ENCODE data around the gene LRRC25. TPM values are rescaled to one million over a fixed set of nuclear protein-coding genes. Genes with fewer than 3 reads are reported as not detected.
A peak's percentile ranks its signal among the peaks of the same experiment; 100 is the strongest.

Gene LRRC25
- polyA plus RNA-seq, 1 donor from 2014 or later = not detected

- Histone ChIP-seq H3K9me2 (ENCODE audit: insufficient read depth, low read length) (no peaks in the 10 kb centered on the region), H3K27ac (ENCODE audit: low read length) (peak overlapping the region; percentile 8), H3K36me3 (ENCODE audit: insufficient read depth, low read length) (no peaks in the 10 kb centered on the region), H3K4me2 (ENCODE audit: low read length) (peak overlapping the region; percentile 80), H3K27me3 (ENCODE audit: insufficient read depth, low read depth, low read length) (no peaks in the 10 kb centered on the region), H3K4me3 (ENCODE audit: low read length) (peak overlapping the region; percentile 88), H3K9me3 (ENCODE audit: low read length) (no peaks in the 10 kb centered on the region), H3K79me2 (replicated peaks; ENCODE audit: insufficient read depth, low read length) (peaks cover 30% of the 10 kb centered on the region), H2AFZ (ENCODE audit: low read depth, low read length) (no peak overlapping the region), H3F3A (ENCODE audit: insufficient read depth, low read length, poor library complexity, severe bottlenecking) (peaks cover 3% of the 10 kb centered on the region), H3K9ac (ENCODE audit: low read length) (peak overlapping the region; percentile 66), H4K20me1 (ENCODE audit: insufficient read depth) (no peaks in the 10 kb centered on the region)
- no peak for TF ChIP-seq POLR2AphosphoS5 (IDR thresholded peaks at IDR 0.05)
- no peak for TF ChIP-seq EP300 (conservative IDR thresholded peaks at IDR 0.05; ENCODE audit: poor library complexity, severe bottlenecking)
- peak; percentile 14 for TF ChIP-seq CTCF (IDR thresholded peaks at IDR 0.05; ENCODE audit: poor library complexity, severe bottlenecking)
- TF ChIP-seq RAD21 (conservative IDR thresholded peaks at IDR 0.05) = no peak
- TF ChIP-seq SMC3 (conservative IDR thresholded peaks at IDR 0.05; ENCODE audit: poor library complexity) = no peak
- TF ChIP-seq REST (IDR thresholded peaks at IDR 0.05; ENCODE audit: borderline replicate concordance) = no peak
- TF ChIP-seq EZH2 (IDR thresholded peaks at IDR 0.05; ENCODE audit: borderline replicate concordance, insufficient read depth, low read length, poor library complexity, severe bottlenecking) = no peak
- peak; percentile 78 for TF ChIP-seq MXI1 (conservative IDR thresholded peaks at IDR 0.05; ENCODE audit: poor library complexity, severe bottlenecking)
- TF ChIP-seq TAF1 (IDR thresholded peaks at IDR 0.05; ENCODE audit: low read depth) = no peak
Observed at GRCh38 chr19:18419699-18420460, 22.5 kb upstream of the LRRC25 start.

GRCh38 chr19:18419195-18419698 lies 21.8 kb upstream of the LRRC25 start, which contains the start of gene SSBP4:
Gene SSBP4 (plus strand): TSS chr19:18419398. CDS start chr19:18419649, 251 bp downstream.
- Histone ChIP-seq H3K36me3 (ENCODE audit: insufficient read depth, low read length) (no peaks in the 10 kb centered on the region), H3F3A (ENCODE audit: insufficient read depth, low read length, poor library complexity, severe bottlenecking) (peaks cover 3% of the 10 kb centered on the region), H3K9me2 (ENCODE audit: insufficient read depth, low read length) (no peaks in the 10 kb centered on the region), H3K27me3 (ENCODE audit: insufficient read depth, low read depth, low read length) (no peaks in the 10 kb centered on the region), H2AFZ (ENCODE audit: low read depth, low read length) (peak within 1 kb of the TSS; percentile 45), H3K9ac (ENCODE audit: low read length) (peak within 1 kb of the TSS; percentile 66), H3K4me2 (ENCODE audit: low read length) (peak within 1 kb of the TSS; percentile 80), H3K9me3 (ENCODE audit: low read length) (no peaks in the 10 kb centered on the region), H3K27ac (ENCODE audit: low read length) (peak within 1 kb of the TSS; percentile 77), H4K20me1 (ENCODE audit: insufficient read depth) (no peaks in the 10 kb centered on the region), H3K79me2 (replicated peaks; ENCODE audit: insufficient read depth, low read length) (peaks cover 29% of the 10 kb centered on the region), H3K4me3 (ENCODE audit: low read length) (peak within 1 kb of the TSS; percentile 88)
- peak; percentile 74 for TF ChIP-seq CTCF (IDR thresholded peaks at IDR 0.05; ENCODE audit: poor library complexity, severe bottlenecking)
- TF ChIP-seq RAD21 (conservative IDR thresholded peaks at IDR 0.05) = peak; percentile 36
- peak; percentile 44 for TF ChIP-seq SMC3 (conservative IDR thresholded peaks at IDR 0.05; ENCODE audit: poor library complexity)
- TF ChIP-seq MXI1 (conservative IDR thresholded peaks at IDR 0.05; ENCODE audit: poor library complexity, severe bottlenecking) = peak; percentile 90
- no peak for TF ChIP-seq EZH2 (IDR thresholded peaks at IDR 0.05; ENCODE audit: borderline replicate concordance, insufficient read depth, low read length, poor library complexity, severe bottlenecking)
- TF ChIP-seq TAF1 (IDR thresholded peaks at IDR 0.05; ENCODE audit: low read depth) = no peak
- peak; percentile 48 for TF ChIP-seq POLR2AphosphoS5 (IDR thresholded peaks at IDR 0.05)
- peak; percentile 86 for TF ChIP-seq EP300 (conservative IDR thresholded peaks at IDR 0.05; ENCODE audit: poor library complexity, severe bottlenecking)

Data from neural cell (in vitro differentiated cells).